ENCODE measurements around the gene ZNF747. TPM values are rescaled to one million over a fixed set of nuclear protein-coding genes. Genes with fewer than 3 reads are reported as not detected.

The ZNF747 gene
- total RNA-seq, 1 donor from 2014 or later: 9.9 TPM

GRCh38 chr16:30566531-30566930 is 31.9 kb upstream of the ZNF747 start:
- DNase-seq (ENCODE audit: low read depth): no peak
- Histone ChIP-seq H3K4me3 (ENCODE audit: low read depth, low read length) (no peak overlapping the region), H3K27me3 (ENCODE audit: control insufficient read depth, insufficient read depth, low read length) (no peaks in the 10 kb centered on the region), H3K36me3 (ENCODE audit: control insufficient read depth, insufficient read depth, low read length) (no peaks in the 10 kb centered on the region)
- no peak for TF ChIP-seq CTCF (IDR thresholded peaks at IDR 0.05; ENCODE audit: insufficient read depth, low read length, poor library complexity, severe bottlenecking)

- H3K27me3 ChIP-seq (ENCODE audit: control insufficient read depth, insufficient read depth, low read length): no peaks in the 10 kb centered on the region
- no peak for TF ChIP-seq CTCF (IDR thresholded peaks at IDR 0.05; ENCODE audit: insufficient read depth, low read length, poor library complexity, severe bottlenecking)
- H3K36me3 ChIP-seq (ENCODE audit: control insufficient read depth, insufficient read depth, low read length): no peaks in the 10 kb centered on the region
- H3K4me3 ChIP-seq (ENCODE audit: low read depth, low read length): no peak overlapping the region
- DNase-seq (ENCODE audit: low read depth): no peak
These were observed 31.3 kb upstream of the ZNF747 start for GRCh38 chr16:30565984-30566383.

GRCh38 chr16:30565526-30565925 is 30.9 kb upstream of the ZNF747 start:
- no peaks in the 10 kb centered on the region for H3K36me3 ChIP-seq (ENCODE audit: control insufficient read depth, insufficient read depth, low read length)
- DNase-seq (ENCODE audit: low read depth): no peak
- no peak for TF ChIP-seq CTCF (IDR thresholded peaks at IDR 0.05; ENCODE audit: insufficient read depth, low read length, poor library complexity, severe bottlenecking)
- no peak overlapping the region for H3K4me3 ChIP-seq (ENCODE audit: low read depth, low read length)
- no peaks in the 10 kb centered on the region for H3K27me3 ChIP-seq (ENCODE audit: control insufficient read depth, insufficient read depth, low read length)

GRCh38 chr16:30562021-30562420 is 27.4 kb upstream of the ZNF747 start:
- DNase-seq (ENCODE audit: low read depth): no peak

GRCh38 chr16:30561089-30561816 is 26.6 kb upstream of the ZNF747 start:
- DNase-seq (ENCODE audit: low read depth): no peak
- Histone ChIP-seq H3K27me3 (ENCODE audit: control insufficient read depth, insufficient read depth, low read length) (no peaks in the 10 kb centered on the region), H3K4me3 (ENCODE audit: low read depth, low read length) (peak overlapping the region; percentile 28), H3K36me3 (ENCODE audit: control insufficient read depth, insufficient read depth, low read length) (no peaks in the 10 kb centered on the region)
- TF ChIP-seq CTCF (IDR thresholded peaks at IDR 0.05; ENCODE audit: insufficient read depth, low read length, poor library complexity, severe bottlenecking): no peak

More at GRCh38 chr16:30562021-30562420, 27.4 kb upstream of the ZNF747 start:
- Histone ChIP-seq H3K36me3 (ENCODE audit: control insufficient read depth, insufficient read depth, low read length) (no peaks in the 10 kb centered on the region), H3K27me3 (ENCODE audit: control insufficient read depth, insufficient read depth, low read length) (no peaks in the 10 kb centered on the region), H3K4me3 (ENCODE audit: low read depth, low read length) (no peak overlapping the region)
- TF ChIP-seq CTCF (IDR thresholded peaks at IDR 0.05; ENCODE audit: insufficient read depth, low read length, poor library complexity, severe bottlenecking): no peak

- no peak for DNase-seq (ENCODE audit: low read depth)
- Histone ChIP-seq H3K4me3 (ENCODE audit: low read depth, low read length) (no peak overlapping the region), H3K27me3 (ENCODE audit: control insufficient read depth, insufficient read depth, low read length) (no peaks in the 10 kb centered on the region), H3K36me3 (ENCODE audit: control insufficient read depth, insufficient read depth, low read length) (peaks cover 1% of the 10 kb centered on the region)
- no peak for TF ChIP-seq CTCF (IDR thresholded peaks at IDR 0.05; ENCODE audit: insufficient read depth, low read length, poor library complexity, severe bottlenecking)
These were observed 25.0 kb upstream of the ZNF747 start for GRCh38 chr16:30559690-30560089.
